Loucy (cell line): ENCODE results near the gene TRPM7.

Experiments used
- H2AFZ ChIP-seq: fragments of 200-600 bp; sonication (generic); 2 replicates; pipeline ENCODE4 v1.6.0; 2016; ENCODE audit warnings: antibody characterized with exemption, mild to moderate bottlenecking, low read length, moderate library complexity
- H3F3A ChIP-seq: fragments of 200-600 bp; 2 replicates; pipeline ENCODE4 v1.6.0; 2016; ENCODE audit warnings: antibody characterized with exemption, low read depth, mild to moderate bottlenecking
- H3K27me3 ChIP-seq: fragments of 200-600 bp; sonication (generic); 2 replicates; pipeline ENCODE4 v1.6.1; 2014; ENCODE audit warnings: low read length, mild to moderate bottlenecking; ENCODE audit not compliant: insufficient read depth, poor library complexity, severe bottlenecking
- H3K36me3 ChIP-seq: fragments of 200-600 bp; sonication (generic); 2 replicates; pipeline ENCODE4 v1.6.1; 2016; ENCODE audit warnings: low read length; ENCODE audit not compliant: insufficient read depth
- H3K4me1 ChIP-seq: fragments of 200-600 bp; sonication (generic); 2 replicates; pipeline ENCODE4 v1.5.1; 2014; ENCODE audit warnings: low read length, mild to moderate bottlenecking; ENCODE audit not compliant: insufficient read depth, poor library complexity, severe bottlenecking
- H3K4me2 ChIP-seq: fragments of 200-600 bp; sonication (generic); 2 replicates; pipeline ENCODE4 v1.6.0; 2014; ENCODE audit warnings: antibody characterized with exemption, low read length, low read depth, mild to moderate bottlenecking; ENCODE audit not compliant: poor library complexity, severe bottlenecking
- H3K4me3 ChIP-seq: fragments of 200-600 bp; sonication (generic); 2 replicates; pipeline ENCODE4 v1.5.1; 2014; ENCODE audit warnings: low read length, mild to moderate bottlenecking, mixed read lengths; ENCODE audit not compliant: poor library complexity, severe bottlenecking
- H3K79me2 ChIP-seq: fragments of 200-600 bp; sonication (generic); 2 replicates; pipeline ENCODE4 v1.6.1; 2014; ENCODE audit warnings: low read length; ENCODE audit not compliant: insufficient read depth
- H3K9ac ChIP-seq: fragments of 200-600 bp; sonication (generic); 2 replicates; pipeline ENCODE4 v1.6.0; 2014; ENCODE audit warnings: mild to moderate bottlenecking, low read depth, low read length, moderate library complexity; ENCODE audit not compliant: poor library complexity, severe bottlenecking
- H3K9me2 ChIP-seq: fragments of 200-600 bp; sonication (generic); replicated peaks from 2 replicates; pipeline ENCODE4 v1.6.1; 2016; ENCODE audit warnings: low read depth, low read length, mixed read lengths
- H3K9me3 ChIP-seq: fragments of 200-600 bp; sonication (generic); 2 replicates; pipeline ENCODE4 v1.6.1; 2014; ENCODE audit warnings: mild to moderate bottlenecking, antibody characterized with exemption, low read length, low read depth; ENCODE audit not compliant: insufficient read depth
- H4K20me1 ChIP-seq: fragments of 200-600 bp; sonication (generic); 2 replicates; pipeline ENCODE4 v1.6.0; 2014; ENCODE audit warnings: antibody characterized with exemption, low read length, mild to moderate bottlenecking; ENCODE audit not compliant: insufficient read depth, poor library complexity, severe bottlenecking
- EZH2phosphoT487 ChIP-seq: fragments of 200-600 bp; IDR thresholded peaks from 2 replicates; pipeline ENCODE4 v1.6.1; 2018; ENCODE audit warnings: antibody characterized with exemption, mild to moderate bottlenecking, moderate library complexity, borderline replicate concordance
- TF ChIP-seq, protein P1 (sequence below): fragments of 200-600 bp; sonication (generic); conservative IDR thresholded peaks from 2 replicates; pipeline ENCODE4 v1.5.1; 2014; ENCODE audit warnings: mild to moderate bottlenecking, antibody characterized with exemption, low read length

The TRPM7 gene

DNA sequence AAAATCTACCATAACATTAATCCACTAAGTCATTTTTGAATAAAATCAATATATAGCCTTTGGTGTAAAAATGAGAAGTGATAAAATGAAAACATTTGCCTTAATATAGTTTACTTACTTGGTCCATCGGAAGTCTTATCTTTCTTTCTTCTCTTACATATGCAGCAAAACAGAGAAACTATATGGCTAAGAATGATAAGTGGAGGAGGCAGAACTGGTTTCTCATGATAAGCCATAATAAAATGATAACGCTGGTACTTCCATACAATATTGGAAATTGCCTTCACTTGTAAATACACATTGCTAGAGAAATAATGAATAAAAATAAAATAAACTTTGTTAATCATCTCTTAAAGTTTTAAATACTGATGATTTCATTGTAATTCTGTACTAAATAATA is 92.3 kb downstream of the TRPM7 start:
- no peak overlapping the region for H2AFZ ChIP-seq

DNA sequence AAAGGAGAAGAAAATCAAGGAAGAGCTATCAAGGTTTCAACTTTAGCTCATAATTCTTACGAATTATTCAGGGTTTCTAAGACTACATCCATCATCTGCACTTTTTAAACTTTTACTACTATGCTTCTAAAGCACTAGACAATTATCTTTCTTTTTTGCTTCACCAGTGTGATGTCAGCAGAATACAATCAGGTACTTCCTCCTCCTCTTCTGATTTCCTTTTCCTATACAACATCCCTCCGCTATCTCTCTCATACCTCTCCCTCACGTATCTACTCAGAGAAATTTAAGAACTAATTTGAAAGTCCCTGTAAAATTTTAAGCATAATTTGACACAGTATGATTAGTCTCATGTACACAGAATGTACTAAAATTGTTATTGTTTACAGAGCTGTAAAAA is 92.8 kb downstream of the TRPM7 start:
- Histone ChIP-seq H2AFZ (no peak overlapping the region), H3K9me3 (no peaks in the 10 kb centered on the region), H3K4me3 (no peak overlapping the region), H3K4me2 (no peak overlapping the region), H3K36me3 (peaks cover 66% of the 10 kb centered on the region), H3K9me2 (no peaks in the 10 kb centered on the region), H3K79me2 (no peaks in the 10 kb centered on the region), H3K27me3 (no peaks in the 10 kb centered on the region), H3K4me1 (no peaks in the 10 kb centered on the region), H4K20me1 (no peaks in the 10 kb centered on the region), H3F3A (no peaks in the 10 kb centered on the region), H3K9ac (no peak overlapping the region)
- no peak for TF ChIP-seq EZH2phosphoT487
- TF ChIP-seq, protein P1, sequence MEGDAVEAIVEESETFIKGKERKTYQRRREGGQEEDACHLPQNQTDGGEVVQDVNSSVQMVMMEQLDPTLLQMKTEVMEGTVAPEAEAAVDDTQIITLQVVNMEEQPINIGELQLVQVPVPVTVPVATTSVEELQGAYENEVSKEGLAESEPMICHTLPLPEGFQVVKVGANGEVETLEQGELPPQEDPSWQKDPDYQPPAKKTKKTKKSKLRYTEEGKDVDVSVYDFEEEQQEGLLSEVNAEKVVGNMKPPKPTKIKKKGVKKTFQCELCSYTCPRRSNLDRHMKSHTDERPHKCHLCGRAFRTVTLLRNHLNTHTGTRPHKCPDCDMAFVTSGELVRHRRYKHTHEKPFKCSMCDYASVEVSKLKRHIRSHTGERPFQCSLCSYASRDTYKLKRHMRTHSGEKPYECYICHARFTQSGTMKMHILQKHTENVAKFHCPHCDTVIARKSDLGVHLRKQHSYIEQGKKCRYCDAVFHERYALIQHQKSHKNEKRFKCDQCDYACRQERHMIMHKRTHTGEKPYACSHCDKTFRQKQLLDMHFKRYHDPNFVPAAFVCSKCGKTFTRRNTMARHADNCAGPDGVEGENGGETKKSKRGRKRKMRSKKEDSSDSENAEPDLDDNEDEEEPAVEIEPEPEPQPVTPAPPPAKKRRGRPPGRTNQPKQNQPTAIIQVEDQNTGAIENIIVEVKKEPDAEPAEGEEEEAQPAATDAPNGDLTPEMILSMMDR: no peak

More for the DNA sequence above, 92.3 kb downstream of the TRPM7 start:
- H3K9me2 ChIP-seq: no peaks in the 10 kb centered on the region
- H3K9me3 ChIP-seq: no peaks in the 10 kb centered on the region
- no peaks in the 10 kb centered on the region for H3F3A ChIP-seq
- no peak overlapping the region for H3K9ac ChIP-seq
- no peaks in the 10 kb centered on the region for H3K79me2 ChIP-seq
- H3K4me3 ChIP-seq: no peak overlapping the region
- TF ChIP-seq EZH2phosphoT487: no peak
- TF ChIP-seq, protein P1: no peak
- no peaks in the 10 kb centered on the region for H4K20me1 ChIP-seq
- peaks cover 64% of the 10 kb centered on the region for H3K36me3 ChIP-seq
- H3K4me2 ChIP-seq: no peak overlapping the region
- no peaks in the 10 kb centered on the region for H3K4me1 ChIP-seq
- H3K27me3 ChIP-seq: no peaks in the 10 kb centered on the region

DNA sequence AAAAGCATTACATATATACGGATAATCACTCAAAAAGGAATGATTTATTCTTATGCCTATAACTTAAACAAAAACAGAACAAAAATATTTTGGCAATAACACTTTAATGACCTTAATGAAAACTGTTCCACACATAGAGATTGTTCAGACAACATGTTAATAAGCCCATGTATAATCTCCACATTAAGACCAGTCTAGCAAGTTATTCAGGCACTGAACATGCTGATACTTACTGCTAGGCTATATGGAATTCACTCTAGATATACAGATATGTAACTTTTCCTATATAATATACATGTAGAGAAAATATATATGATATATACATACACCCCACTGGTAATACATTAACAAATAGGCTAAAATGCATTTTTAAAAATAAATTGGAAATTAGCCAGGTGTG is 96.3 kb downstream of the TRPM7 start:
- Histone ChIP-seq H4K20me1 (no peaks in the 10 kb centered on the region), H3K9ac (no peak overlapping the region), H3K27me3 (no peaks in the 10 kb centered on the region), H3K79me2 (no peaks in the 10 kb centered on the region), H2AFZ (no peak overlapping the region), H3K36me3 (peaks cover 76% of the 10 kb centered on the region), H3K9me3 (no peaks in the 10 kb centered on the region), H3K9me2 (no peaks in the 10 kb centered on the region), H3K4me2 (no peak overlapping the region), H3K4me3 (no peak overlapping the region), H3F3A (no peaks in the 10 kb centered on the region), H3K4me1 (no peaks in the 10 kb centered on the region)
- TF ChIP-seq, protein P1: no peak
- no peak for TF ChIP-seq EZH2phosphoT487
